ENCODE measurements around the gene VSIG4.

VSIG4 gene

GRCh38 chrX:66023385-66024091 is 16.3 kb downstream of the VSIG4 start:
- no peak for DNase-seq

- DNase-seq, result no peak
Observed at GRCh38 chrX:66022632-66023384, 17.1 kb downstream of the VSIG4 start.

- DNase-seq, result no peak
Observed at GRCh38 chrX:66021765-66022631, 17.9 kb downstream of the VSIG4 start.

GRCh38 chrX:66021401-66021764 is 18.5 kb downstream of the VSIG4 start:
- no peak for DNase-seq

GRCh38 chrX:66020631-66021334 is 19.1 kb downstream of the VSIG4 start:
- DNase-seq, result peak; percentile 55 to 68 (median 67)

GRCh38 chrX:66019974-66020373 is 19.9 kb downstream of the VSIG4 start:
- no peak for DNase-seq

- no peak for DNase-seq
Observed at GRCh38 chrX:66019310-66019652, 20.6 kb downstream of the VSIG4 start.

GRCh38 chrX:66018585-66019309 is 21.1 kb downstream of the VSIG4 start:
- peak in 2 of 3 donors; percentile 38 to 44 for DNase-seq

GRCh38 chrX:66017659-66018170 is 22.2 kb downstream of the VSIG4 start:
- DNase-seq, result no peak

- no peak for DNase-seq
Observed at GRCh38 chrX:66016905-66017658, 22.8 kb downstream of the VSIG4 start.

- no peak for DNase-seq
Observed at GRCh38 chrX:66015900-66016689, 23.8 kb downstream of the VSIG4 start.

GRCh38 chrX:66015152-66015831 is 24.6 kb downstream of the VSIG4 start:
- DNase-seq, result peak; percentile 73 to 87 (median 83)

GRCh38 chrX:66014556-66014955 is 25.3 kb downstream of the VSIG4 start:
- no peak for DNase-seq

- no peak for DNase-seq
Observed at GRCh38 chrX:66014084-66014483, 25.8 kb downstream of the VSIG4 start.

- peak; percentile 52 to 62 (median 54) for DNase-seq
Observed at GRCh38 chrX:66013194-66013816, 26.6 kb downstream of the VSIG4 start.

- peak; percentile 34 to 54 (median 42) for DNase-seq
Observed at GRCh38 chrX:66012094-66012534, 27.8 kb downstream of the VSIG4 start.

- DNase-seq, result no peak
Observed at GRCh38 chrX:66009231-66009845, 30.5 kb downstream of the VSIG4 start.

GRCh38 chrX:66008328-66008970 is 31.4 kb downstream of the VSIG4 start:
- DNase-seq, result peak in 2 of 3 donors; percentile 53 to 64
